G401 (cell line): Measurements from ENCODE around the gene LGR4. TPM values are rescaled to one million over a fixed set of nuclear protein-coding genes. Genes with fewer than 3 reads are reported as not detected.

Experiments
- DNase-seq: peaks from one replicate; pipeline ENCODE4 v3.0.0-alpha.2; 2015; ENCODE audit warnings: low spot score
- in situ Hi-C: cut with HindIII; loops from 2 replicates; pipeline ENCODE4 v1.10.0; 2016; ENCODE audit warnings: low sequenced_read_pairs, mixed read lengths
- total RNA-seq: library from RNA; depleted of rRNA; stranded (reverse); fragments of >200 nt; shearing (Covaris generic); gene quantifications from 2 replicates; pipeline ENCODE4 v1.2.3, GENCODE V29; 2014

LGR4 gene
- total RNA-seq, 1 experiment from 2014 or later = 9.7 TPM

DNA sequence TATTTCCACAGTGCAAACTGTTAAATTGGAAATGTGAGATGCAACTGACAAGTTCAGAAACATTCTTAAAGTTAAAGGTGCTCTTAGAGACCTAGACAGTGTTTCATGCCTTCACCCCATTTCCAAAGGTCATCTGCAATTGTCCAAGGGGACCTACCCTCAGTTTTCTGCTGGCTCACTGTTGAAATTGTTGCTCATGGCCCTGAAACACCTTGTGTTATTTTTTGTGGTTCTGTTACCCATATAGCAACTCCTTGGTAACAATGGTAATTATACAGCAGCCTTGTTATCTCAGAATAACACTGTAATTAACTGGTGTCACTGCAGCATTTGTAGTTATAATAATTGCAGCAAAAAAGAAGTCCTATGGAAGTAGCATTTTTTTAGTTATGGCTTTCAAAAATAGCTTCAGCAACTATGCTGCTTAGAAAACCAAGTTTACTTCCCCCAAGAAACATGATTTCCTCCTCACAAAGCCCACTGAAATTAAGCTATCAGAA is 60.3 kb downstream of the LGR4 start:
- DNase-seq = no peak
- in situ Hi-C loops = no loop called here

DNA sequence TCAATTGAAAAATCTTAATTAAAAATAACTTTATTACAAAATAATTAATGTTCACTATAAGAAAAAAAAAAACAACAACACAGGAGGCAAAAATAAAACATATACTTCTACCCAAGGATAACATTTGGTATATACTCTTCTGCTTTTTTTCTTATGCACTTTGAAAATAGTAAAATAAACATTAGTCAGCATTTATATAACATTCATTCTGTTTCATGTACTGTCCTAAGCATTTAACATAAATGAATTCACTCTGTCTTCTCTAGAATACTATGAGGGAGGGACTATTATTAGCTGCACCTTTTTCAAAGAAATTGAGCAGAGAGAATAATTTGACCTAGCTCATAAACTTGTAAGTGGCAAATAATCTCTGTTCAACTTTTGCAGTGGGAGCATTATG is 61.3 kb downstream of the LGR4 start:
- DNase-seq = no peak
- in situ Hi-C loops = no loop called here

DNA sequence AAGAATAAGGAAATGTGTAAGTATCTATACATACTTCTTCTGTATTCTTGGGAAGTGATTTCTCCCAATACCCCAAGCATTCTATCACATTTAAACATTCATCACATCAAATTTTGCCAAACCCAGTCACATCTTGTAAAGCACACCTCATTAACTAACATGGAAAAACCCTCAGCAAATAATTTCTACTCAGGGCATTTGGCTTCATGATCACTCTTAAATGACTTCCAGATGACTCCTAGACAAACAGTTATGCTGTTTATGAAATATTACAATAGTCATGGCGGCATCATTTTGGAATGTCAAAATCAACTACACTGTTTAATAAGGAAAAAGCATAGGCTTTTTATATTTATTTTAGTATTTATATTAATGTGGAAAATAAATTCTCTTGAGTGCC is 62.3 kb downstream of the LGR4 start:
- in situ Hi-C loops = no loop called here
- DNase-seq = no peak

DNA sequence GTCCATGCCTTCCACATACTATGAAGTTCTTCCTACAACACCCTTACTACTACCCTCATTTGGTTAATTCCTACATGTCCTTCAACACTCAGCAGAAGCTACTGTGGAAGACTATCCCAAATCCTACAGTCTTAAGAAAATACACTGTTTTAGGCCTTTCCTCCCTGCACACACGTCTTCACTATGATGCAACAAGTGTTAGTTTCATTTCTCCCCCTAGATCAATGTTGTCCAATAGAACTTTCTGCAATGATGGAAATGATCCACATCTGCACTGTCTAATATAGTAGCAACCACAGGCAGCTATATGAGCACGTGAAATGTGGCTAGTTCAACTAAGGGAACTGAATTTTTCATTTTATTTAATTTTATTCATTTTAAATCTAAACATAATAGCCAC is 62.8 kb downstream of the LGR4 start:
- DNase-seq = no peak
- in situ Hi-C loops = no loop called here

DNA sequence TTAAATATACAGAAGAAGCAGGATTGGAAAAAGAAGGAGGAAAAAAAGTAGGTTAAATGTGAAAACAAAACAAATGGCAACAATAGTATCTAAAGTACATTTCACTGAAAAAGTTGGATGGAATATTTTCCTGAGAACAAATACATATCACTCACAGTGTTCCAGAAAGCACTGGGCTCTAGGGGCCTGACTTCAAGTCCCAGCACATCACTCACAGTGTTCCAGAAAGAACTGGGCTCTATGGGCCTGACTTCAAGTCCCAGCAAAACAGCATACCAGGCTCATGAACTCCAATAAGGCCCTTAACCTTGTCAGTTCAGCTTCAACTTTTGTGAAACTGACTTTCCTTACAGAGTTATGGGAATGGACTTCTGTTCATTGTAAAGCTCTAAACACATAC is 63.5 kb downstream of the LGR4 start:
- in situ Hi-C loops = no loop called here
- no peak for DNase-seq

DNA sequence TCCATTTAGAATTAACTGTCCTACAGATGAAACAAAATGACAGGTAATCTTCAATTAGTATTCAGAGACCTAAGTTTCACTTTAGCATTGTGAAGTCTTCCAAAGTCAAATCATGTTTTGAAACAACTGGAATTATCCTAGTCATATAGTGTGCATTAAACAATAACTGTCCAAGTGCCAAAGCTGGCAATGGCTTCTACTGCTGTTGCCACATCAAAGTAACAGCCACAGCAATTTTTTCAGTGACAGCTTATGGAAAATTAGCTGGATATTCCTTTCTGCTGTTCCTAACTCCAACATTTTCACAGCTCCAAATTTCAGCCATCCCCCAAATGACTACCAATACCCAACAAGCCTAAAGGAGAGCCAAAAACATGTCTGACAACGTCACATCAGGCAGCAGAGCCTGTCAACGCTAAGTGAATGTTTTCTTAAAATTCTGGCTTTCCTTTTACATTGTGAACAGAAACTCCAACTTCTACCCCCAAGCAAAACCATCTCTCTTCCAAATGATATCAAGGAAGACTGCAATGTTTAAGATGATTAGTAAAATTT is 64.3 kb downstream of the LGR4 start:
- no peak for DNase-seq

DNA sequence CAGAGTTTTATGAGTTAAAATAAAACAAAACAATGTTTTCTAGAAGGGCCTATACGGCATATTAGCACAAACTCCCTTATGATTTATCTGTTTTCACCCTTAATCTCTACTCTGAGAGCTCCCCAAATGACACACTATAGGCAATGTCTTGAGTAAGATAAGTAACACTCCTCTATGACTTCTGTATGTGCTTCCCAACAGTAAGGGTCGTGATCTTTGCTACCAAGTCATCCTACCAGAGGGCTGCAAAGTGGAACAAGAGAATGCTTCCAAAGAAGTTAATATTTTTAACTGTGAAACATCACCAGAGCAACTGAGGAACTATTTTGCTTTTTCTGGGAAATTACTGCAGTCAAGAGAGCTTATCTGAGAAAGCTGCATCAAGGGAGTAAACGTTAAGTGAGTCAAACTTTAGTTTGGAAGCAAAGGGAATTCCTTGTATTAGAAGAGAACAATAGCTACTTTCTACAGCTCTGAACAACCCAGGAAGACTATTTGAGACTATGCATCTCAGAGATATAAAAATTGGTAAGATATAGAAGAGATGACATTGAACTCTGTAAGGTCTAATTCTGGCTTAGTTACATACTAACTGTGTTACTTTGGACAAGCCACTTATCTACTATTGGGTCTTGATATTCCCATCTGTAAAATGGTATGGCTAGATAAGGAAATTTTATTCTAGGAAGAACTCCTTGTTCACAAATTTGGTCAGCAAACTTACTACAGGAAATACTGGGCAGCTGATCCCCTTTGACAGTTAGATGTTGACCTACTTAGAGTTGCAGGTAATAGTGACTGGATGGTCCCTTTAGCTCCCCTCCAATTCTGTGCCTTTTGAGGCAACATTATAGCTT is 65.9 kb downstream of the LGR4 start:
- in situ Hi-C loops = no loop called here
- no peak for DNase-seq

More for the DNA sequence above, 64.3 kb downstream of the LGR4 start:
- in situ Hi-C loops = no loop called here

DNA sequence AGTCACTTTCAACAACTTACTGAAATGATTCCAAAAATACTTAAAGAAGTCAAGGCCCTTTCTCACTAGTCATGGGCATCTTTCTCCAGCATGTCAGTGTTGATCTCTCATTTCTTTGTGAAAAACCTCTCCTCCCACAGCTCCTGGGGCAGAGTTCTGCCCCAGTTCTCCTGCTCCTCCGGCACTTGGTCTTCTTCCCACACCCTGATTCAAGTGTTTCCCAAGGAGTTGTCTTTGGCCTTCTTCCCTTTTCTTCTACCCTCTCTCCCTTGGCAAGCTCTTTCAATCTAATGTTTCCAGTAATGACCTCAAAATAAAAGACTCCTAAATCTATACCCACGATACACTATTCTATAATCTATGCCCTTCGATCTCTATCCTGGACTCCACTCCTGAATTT is 67.5 kb downstream of the LGR4 start:
- in situ Hi-C loops = no loop called here
- DNase-seq = no peak

DNA sequence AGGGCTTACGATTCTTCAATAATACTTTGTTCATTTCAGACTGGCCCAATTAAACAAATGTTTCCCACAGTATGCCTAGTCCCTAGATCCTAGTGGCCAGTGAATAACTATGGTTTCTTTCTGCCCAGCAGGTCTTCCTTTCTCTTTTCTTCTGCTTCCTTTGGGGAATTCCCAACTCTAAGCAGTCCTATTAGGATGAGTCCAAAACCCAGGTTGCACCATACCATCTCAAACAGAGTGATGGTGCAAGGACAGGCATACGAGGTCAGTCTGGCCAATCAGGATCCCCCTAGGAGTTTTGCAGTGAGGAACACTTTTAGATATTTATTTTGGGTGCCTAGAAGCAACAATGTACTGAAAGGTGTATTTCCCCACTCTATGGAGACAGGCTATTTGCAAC is 68.2 kb downstream of the LGR4 start:
- no peak for DNase-seq
- in situ Hi-C loops = no loop called here

DNA sequence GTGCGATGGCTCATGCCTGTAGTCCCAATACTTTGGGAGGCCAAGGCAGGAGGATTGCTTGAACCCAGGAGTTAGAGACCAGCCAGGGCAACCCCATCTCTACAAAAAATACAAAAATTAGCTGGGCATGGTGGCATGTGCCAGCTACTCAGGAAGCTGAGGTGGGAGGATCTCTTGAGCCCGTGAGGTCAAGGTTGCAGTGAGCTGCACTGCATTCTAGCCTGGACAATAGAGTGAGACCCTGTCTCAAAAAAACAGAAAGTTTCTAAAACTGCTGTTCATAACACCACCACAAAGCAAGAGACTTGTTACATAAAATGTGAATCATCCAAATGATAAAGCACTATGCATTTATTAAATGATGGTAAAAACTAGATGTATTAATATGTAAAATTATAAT is 69.4 kb downstream of the LGR4 start:
- no peak for DNase-seq
- in situ Hi-C loops = no loop called here

DNA sequence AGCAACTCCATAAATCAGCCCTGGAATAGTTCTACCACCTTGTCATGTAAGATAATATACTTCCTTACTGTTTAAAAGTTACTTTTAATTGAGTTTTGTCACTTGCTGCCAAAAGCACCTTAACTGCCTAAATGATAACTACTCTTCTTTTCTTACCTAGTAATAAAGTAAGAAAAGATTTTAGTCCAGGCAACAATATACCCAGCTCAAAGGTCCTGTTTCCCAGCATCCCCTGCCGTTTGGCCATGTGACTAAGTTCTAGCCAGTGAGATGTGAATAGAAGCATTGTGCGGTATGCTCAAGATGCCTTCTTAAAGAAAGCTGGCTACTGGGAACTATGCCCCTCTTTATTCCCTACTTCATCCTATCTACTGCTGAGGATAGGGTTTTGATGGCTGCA is 70.1 kb downstream of the LGR4 start:
- DNase-seq = no peak
- in situ Hi-C loops = no loop called here

DNA sequence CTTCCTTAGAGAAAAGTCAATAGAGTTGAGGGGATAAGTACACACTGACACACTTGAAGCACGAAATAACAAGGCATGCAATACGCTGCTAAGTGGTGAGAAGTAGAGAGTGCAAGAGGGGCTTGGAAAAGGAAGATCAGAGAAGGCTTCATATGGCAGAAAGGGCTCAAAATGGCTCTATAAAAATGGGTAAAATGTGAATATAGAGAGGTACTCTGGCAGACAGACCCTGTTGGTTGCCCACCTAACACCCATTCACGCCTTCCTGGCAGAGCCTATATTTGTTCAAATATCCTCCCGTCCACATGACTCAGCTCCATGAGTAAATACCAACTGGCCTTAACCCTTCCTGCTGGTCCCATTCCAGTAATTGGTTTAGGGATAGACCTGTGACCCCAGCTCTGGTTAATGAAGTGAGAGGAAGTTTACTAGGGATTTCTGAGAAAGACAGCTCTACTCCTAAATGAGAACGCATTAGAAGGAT is 70.7 kb downstream of the LGR4 start:
- no peak for DNase-seq
- in situ Hi-C loops = no loop called here

DNA sequence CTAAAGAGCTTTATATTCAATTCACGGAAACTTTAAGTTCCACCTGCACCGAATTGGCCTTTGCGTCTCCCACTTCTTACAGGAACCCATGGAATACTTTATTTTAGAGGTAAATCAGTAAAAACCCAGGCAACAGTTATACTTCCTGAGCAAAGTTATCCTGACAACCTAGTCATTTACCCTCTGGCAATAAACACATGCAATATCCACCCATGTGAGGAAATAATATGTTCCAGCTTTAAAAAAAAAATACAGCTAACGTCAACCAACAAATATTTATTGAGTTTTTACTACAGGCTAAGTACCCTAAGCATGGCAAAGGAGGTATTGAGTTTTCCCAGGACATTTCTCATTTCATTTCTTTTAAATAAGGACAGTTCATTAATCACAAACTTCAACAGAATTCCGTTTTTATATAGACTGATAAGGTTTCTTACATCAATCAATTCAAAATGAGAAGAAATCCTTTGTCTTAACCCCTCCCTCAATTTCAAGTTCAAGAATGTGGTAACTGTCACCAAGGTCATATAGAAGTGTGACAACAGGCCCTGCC is 71.2 kb downstream of the LGR4 start:
- no peak for DNase-seq
- in situ Hi-C loops = no loop called here

DNA sequence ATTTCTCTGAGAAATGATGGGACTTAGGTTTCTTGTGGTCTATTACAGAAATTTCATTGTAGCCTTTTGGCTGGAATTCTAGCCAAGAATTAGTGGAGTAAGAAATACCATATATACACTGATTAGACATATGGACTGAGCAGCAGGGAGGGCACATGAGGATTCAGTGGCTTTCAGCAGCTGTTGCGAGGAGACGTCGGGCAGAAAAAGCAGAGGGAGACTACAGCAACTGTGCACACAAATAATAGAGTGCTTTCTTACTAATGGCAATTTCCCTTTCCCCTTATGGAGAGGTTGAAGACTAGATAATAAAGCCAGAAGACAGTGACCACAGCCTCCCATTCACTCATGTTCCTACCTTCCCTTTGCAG is 74.2 kb downstream of the LGR4 start:
- in situ Hi-C loops = no loop called here
- peak; percentile 31 for DNase-seq

DNA sequence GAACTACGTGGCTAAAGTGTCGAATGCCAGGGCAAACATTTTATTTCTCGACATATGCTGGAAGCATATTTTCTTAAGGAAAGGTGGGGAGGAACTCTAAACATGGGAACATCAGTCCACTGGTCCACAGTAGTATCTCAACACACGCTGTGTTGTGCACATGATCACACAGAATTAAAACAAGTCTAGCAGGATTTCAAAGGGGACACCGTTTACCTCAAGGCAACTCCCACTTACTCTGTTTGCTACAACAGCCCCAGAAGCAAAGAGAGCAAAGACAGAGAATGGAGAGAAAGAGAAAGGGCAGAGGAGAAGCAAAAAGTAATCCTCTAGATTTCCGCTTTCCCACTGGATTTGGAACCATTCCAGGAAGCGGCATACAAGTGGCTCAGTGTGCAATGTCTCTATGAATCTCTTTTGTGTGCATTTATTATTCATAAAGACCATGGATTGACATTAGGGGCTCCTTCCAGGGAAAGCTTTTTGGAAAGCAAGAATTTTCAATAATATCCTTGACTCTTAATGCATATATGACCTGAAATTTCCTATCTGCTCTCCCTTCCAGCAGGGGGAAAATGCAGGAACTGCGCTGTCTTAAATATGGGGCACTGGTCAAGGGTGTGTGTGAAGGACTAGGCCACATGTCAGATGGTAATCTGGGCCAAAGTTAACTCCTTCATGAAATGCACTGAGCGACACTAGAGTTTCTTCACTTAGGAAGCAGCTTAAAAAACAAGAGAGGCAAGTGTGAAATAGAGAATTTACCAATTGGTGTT is 74.8 kb downstream of the LGR4 start:
- in situ Hi-C loops = no loop called here
- peak; percentile 32 for DNase-seq

DNA sequence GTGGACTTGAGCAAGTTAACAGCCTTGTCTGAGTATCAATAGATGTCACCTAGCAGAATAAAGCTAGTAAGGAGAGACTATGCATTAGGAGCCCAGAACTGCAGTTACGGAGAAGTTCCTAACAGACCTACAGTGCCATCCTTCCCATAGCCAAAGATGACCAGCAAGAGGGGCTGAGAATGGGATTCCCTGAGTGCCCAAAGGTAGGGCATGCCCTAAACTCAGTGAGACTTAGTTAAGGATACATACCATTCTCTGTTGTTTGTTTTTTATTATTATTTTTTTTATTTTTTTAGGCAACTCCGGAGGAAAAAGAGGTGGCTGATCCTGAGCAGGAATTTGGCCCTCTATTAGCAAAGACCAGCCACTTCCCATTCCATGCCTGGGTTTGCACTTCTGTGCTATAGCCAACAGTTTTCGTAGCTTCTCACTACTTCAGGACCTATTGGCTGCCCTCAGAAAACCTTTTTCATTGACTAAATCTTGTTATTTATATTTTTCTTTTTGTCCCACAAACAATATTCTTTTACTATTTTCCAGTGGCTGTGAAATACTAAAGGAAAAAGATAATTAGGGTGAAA is 76.2 kb downstream of the LGR4 start:
- in situ Hi-C loops = no loop called here
- DNase-seq = no peak

DNA sequence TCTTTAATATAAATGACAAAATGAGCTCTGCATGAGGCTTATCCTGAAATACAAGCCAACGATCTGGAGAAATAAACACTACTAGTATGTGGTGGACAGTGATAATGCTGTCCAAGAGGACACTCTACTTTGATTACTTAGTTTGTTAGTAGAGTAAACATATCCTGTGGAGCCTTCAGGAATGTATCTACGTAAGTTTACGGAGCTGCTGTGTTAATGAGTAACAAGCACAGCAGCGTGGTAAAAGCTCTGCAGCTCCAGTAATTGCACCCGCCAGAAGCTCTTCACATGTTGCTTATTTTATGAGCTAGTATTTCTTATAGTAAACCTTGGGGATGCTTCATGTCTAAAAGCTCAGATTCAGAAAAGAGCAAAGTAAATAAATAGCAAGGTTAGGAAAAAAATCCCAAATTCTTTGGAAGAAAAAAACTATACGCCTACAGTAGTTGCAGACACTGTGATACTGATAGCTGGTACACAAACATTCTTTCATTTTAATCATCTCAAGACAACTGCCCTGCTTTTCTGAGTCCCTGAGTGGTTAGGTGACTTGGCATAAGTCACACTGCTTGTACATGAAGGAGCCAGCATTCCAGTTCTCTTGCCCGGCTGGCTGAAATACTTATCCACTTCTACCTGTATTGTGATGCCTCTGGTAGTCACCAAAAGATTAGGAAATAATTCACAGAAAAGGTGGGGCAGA is 76.9 kb downstream of the LGR4 start:
- in situ Hi-C loops = no loop called here
- DNase-seq = no peak

DNA sequence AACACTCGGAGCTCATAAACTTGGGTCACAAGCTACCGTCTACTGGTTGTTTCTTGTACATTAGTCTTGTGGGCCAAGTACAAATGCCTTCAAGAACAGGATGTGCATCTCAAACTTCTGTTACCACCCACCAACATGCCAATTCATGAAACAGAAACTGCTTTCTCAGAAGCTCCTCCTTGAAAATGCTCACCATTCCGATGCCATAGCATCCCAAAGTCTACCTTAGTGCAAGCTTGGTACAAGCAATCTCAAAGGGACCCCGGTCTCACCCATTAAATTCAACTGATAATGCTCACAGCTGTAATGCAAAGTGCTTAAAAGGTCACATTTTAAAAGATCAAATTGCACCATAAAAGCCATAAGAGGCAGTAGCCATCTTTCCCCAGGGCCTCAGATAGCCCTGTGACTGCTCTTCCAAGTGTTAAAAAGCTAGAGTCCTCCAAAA is 77.8 kb downstream of the LGR4 start:
- DNase-seq = no peak
- in situ Hi-C loops = no loop called here
